Activated CD8-positive, alpha-beta memory T cell treated with anti-CD3 and anti-CD28 coated beads, Interleukin-2, amount 50 U/mL, for 24 hours (primary cell): ENCODE data around the gene TMEM86A.

ENCODE experiments used
- DNase-seq: peaks from one replicate; pipeline ENCODE4 v3.0.0-alpha.2; 2020; ENCODE audit errors: extremely low read depth

Gene TMEM86A

DNA sequence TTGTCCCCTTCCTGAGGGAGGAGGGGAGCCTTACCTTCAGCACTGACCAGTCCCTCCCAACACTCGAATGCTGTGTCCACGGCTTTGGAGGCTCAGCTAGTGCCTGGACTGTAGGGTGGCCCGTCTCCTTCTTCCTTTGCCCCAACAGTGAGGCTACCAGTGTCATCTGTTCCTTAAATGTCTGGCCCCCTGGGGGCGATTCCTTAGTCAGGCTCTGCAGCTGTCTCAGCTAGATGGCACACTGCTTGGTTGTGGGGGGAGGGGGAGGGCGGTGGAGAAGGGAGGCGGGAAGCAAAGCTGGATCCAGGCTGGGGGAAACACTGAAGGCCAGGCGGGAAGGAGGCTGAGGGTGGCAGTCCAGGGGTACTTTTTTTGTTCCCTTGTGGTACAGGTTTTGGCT lies 27.5 kb downstream of the TMEM86A start, which contains the start of gene IGSF22:
Gene IGSF22, minus strand, starts transcription at position 149 of the 400 bp plus-strand sequence. CDS start 1,952 bp downstream, outside the sequence.
- DNase-seq, result no peak

DNA sequence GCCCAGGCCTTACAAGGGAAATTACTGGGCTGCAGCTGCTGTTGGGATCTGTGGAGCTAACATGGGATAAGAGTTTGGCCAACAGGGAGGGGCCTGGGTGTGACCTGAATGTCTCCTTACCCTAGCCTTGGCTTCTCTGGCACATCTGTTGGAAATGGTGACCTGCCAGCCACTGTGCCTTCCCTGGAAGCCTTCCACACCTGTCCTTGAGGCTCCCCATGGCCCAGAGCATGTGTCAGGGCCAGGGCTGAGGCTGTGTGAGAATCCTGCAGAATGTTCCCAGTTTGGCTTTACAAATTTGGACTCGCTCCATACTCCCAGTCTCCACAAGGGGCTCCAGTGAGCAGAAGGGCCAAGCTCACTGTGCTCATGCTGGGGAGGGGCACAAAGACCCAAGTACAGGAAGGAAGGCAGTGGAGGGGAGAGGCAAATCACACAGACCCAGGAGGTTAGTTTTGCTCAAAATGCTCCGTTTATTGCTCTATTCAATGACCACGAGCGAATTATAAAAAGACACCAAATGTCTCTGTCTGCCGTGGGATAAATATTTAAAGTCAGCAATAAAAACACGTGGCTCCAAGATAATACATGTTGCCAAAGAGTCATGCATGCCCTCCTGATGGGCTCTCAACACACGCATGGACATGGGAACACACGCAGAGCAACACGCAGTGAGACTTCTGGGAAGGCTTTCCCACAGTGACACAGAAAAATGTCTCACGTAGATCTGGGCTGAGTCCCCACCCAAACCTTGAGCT lies 29.1 kb downstream of the TMEM86A start:
- no peak for DNase-seq

- no peak for DNase-seq
Observed at GRCh38 chr11:18728658-18729057, 30.1 kb downstream of the TMEM86A start.

- no peak for DNase-seq
Observed at GRCh38 chr11:18729426-18729825, 30.8 kb downstream of the TMEM86A start.

DNA sequence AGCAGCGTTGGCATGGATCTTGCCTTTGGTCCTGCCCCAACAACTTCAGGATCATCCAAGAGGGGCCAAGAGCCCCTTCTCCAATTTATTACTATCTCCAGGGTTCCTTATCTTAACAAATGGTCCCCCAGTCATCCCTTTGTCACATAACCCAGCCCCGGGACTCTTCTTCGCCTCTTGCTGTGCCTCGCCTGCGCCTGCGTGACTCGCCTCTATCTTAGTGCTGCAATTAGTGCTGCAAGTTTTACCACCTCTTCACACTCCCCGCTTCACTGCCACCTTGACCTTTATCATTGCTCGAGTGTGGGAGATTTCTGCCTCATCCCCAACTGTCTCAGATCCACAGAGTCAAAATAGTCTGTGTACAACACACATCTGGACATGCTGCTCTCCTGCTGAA lies 31.4 kb downstream of the TMEM86A start:
- no peak for DNase-seq

- no peak for DNase-seq
Observed at GRCh38 chr11:18731441-18731840, 32.9 kb downstream of the TMEM86A start.

DNA sequence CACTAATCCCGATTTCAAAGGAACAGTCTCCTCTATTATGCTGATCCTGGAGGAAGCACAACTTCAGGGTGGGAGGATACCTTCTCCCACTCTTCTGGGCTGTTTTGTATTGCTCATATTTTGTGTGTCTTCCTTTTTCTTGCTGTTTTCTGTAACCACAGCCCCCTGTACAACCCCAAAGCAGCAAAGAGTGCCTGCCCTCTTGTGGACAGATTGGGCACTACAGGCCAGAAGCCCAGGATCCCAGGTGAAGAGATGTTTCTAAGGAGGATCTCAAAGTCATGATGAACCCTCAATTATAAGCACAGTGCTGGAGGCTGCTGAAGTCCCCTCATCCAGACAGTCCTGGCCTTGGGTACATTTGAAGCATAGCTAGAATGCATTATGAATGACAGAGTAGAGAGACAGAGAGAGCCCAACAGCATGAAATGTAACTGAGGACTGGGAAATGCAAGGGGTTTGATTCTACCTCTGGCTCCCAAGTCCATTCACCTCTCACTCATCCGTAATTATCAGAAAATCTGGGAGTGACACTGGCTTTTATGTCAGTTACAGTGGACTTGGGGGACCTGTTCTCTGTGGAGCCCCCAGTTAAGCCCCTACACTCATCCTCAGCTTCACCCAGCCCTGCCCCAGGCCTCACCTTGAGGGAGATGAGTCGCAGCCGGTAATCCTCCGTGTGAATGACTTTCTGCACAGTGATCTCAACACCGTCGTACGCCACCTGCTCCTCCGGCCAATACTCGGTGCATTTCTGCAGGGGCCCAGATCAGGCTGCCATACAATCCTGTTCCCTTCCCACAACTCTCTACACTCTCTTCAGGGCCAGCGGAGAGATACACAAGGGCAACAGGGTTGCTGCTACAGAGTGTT lies 33.6 kb downstream of the TMEM86A start:
- no peak for DNase-seq

GRCh38 chr11:18733202-18733601 lies 34.6 kb downstream of the TMEM86A start:
- no peak for DNase-seq

GRCh38 chr11:18736590-18737148 lies 38.1 kb downstream of the TMEM86A start:
- no peak for DNase-seq

DNA sequence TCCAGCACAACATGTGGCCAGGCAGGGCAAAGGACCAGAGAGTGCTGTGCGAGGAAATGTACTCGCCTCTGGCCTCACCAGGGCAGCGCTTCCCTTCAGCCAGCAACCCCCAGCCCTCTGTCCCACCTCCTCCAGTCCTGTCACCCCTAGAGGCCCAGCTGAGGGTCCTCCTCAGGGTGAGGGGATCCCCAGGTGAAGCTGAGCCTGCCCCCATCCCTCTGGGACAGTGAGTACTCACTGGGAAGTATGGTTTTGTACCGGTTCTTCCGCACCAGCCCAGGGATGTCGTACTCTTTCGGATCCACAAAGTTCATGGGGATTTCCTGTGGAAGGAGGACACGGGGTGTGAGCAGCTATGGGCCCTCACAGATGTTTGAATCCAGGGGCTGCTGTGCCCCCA lies 39.1 kb downstream of the TMEM86A start:
- DNase-seq, result no peak

- no peak for DNase-seq
Observed at GRCh38 chr11:18739685-18740084, 41.1 kb downstream of the TMEM86A start.

GRCh38 chr11:18741783-18742182 lies 43.2 kb downstream of the TMEM86A start:
- DNase-seq, result no peak

DNA sequence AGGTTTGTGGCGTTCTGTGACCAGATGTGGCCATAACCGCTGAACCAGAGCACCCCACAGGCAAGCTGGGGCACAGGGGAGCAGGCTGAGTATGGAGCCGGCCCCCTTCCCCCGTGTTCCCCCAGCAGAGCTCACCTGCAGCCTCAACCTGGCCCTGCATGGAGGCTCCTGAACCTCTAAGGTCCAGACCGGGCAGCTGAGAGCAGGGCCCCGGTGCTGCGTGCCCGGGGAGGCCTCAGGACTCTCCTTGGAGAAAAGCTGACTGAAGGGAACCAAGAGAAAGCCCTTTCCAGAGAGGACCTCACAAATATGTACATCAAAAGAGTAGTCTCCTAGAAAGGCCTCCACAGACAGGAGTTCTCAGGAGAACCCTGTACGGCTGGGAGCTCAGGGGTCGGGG lies 44.8 kb downstream of the TMEM86A start:
- no peak for DNase-seq

GRCh38 chr11:18743900-18744514 lies 45.4 kb downstream of the TMEM86A start:
- DNase-seq, result no peak

DNA sequence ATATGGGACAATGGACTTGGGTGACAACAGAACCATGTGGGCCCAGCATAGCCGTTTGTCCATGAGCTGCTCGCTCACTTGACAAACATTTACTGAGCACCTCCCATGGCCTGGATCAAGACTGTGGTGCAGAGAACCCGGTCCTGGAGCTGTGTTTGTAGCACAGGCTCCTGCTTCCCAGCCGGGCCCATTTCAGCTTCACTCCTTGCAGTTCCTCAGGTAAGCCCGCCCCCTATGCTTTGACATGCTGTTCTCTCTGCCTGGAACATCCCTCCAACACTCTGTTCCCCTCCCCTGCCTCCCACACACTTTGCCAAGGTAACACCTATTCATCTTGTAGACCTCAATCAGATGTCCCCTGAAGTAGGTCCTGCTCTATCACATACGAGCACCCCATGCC lies 46.7 kb downstream of the TMEM86A start:
- DNase-seq, result no peak

DNA sequence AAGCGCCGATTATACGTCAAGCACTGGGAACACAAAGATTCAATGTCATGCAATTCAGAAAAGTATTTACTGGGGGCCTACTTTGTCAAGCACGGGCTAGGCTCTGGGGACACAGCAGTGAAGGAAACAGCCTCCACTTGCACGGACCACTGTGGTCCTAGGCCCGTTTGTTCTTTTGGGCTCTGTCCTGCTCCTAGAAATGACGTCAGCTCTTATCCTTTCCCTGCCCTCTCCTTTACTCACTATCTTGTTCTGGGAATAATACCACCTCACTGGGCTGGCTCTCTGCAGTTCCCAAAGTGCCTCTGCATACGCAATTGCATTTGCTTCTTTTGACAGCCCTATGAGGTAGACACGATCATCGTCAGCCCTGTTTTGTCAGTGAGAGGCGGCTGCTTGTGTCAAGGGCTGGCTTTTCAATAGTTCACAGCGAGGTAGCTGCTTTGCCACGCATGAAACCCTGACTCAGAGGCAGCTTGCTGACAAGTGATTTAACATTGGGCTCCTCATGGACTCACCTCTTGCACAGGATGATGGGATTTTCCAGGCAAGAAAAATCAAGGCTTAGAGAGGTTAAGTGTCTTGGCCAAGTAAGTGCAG lies 50.3 kb downstream of the TMEM86A start:
- no peak for DNase-seq

DNA sequence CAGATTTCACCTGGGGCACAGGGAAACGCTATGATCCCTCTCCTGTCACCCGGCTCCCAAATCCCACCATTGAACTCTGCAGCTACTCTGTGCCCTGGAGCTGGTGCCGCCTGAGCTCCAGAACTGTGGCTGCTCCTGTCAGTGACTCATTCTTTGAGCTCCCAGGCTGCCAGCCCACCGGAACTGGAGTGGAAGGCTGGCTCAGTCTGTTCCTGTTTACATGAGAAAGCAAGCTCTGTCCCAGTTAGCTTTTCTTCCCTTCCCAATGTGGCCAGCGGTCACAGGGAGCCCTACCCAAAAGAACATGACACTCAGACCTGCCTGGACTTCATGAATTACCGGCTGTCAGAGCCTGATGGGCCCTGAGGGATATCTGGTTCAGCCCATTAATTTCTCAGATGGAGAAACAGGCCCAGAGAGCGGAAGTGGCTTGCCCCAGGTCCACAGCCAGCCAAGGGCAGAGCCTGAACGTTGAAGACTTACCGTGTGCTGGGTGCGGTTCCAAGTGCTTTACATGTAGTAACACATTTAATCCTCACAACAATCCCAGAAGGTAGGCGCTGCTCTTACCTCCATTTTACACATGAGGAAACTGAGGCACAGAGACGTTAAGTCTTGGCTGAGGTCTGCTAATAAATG lies 51.2 kb downstream of the TMEM86A start:
- no peak for DNase-seq

- DNase-seq, result no peak
Observed at GRCh38 chr11:18750944-18751343, 52.4 kb downstream of the TMEM86A start.

- DNase-seq, result no peak
Observed at GRCh38 chr11:18752502-18752901, 53.9 kb downstream of the TMEM86A start.

GRCh38 chr11:18754308-18754707 lies 55.7 kb downstream of the TMEM86A start:
- DNase-seq, result no peak
